B cell (primary cell): ENCODE data around the gene NDUFAF5.

Source experiments
- CTCF ChIP-seq: fragments of 200-600 bp; IDR thresholded peaks from one replicate; pipeline ENCODE4 v1.8.0; 2022; ENCODE audit warnings: antibody characterized with exemption, mild to moderate bottlenecking
- EZH2 ChIP-seq: IDR thresholded peaks from 2 replicates; pipeline ENCODE4 v1.6.1; 2012; ENCODE audit warnings: borderline replicate concordance, low read depth, mild to moderate bottlenecking, moderate library complexity, low read length; ENCODE audit not compliant: insufficient read depth, poor library complexity, severe bottlenecking

- no peak for TF ChIP-seq CTCF
- no peak for TF ChIP-seq EZH2
Measured at GRCh38 chr20:13739731-13740649, 44.8 kb upstream of the NDUFAF5 start.
